DND-41 (cell line): ENCODE results near the gene RTRAF.

Experiments
- EZH2 ChIP-seq: IDR thresholded peaks from 3 replicates; pipeline ENCODE4 v1.6.1; 2012; ENCODE audit warnings: borderline replicate concordance, low read depth, mild to moderate bottlenecking, moderate library complexity, low read length, inconsistent platforms; ENCODE audit not compliant: severe bottlenecking
- TF ChIP-seq, protein P1 (sequence below): IDR thresholded peaks from 2 replicates; pipeline ENCODE4 v1.5.1; 2012; ENCODE audit warnings: borderline replicate concordance, low read length, moderate library complexity, mild to moderate bottlenecking; ENCODE audit not compliant: poor library complexity, severe bottlenecking; ENCODE audit errors: extremely low read depth

DNA sequence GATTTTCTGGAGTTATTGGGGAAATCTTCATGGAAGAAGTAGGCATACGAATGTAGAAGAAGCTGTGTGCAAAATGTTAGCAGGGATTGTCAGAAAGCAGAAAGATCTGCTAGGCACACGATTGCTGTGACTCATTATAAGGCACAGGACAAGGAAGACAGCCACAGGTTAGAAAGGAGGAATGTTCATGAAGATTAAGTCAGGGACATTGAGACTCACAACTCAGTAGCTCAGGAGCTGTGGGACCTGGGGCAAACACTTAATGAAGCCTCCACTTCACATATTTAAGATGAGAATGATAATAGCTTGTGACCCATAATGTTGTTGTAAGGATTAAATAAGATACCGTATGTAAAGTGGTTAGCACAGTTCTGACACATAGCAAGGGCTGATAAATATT, 26.6 kb upstream of the RTRAF start:
- TF ChIP-seq, protein P1, sequence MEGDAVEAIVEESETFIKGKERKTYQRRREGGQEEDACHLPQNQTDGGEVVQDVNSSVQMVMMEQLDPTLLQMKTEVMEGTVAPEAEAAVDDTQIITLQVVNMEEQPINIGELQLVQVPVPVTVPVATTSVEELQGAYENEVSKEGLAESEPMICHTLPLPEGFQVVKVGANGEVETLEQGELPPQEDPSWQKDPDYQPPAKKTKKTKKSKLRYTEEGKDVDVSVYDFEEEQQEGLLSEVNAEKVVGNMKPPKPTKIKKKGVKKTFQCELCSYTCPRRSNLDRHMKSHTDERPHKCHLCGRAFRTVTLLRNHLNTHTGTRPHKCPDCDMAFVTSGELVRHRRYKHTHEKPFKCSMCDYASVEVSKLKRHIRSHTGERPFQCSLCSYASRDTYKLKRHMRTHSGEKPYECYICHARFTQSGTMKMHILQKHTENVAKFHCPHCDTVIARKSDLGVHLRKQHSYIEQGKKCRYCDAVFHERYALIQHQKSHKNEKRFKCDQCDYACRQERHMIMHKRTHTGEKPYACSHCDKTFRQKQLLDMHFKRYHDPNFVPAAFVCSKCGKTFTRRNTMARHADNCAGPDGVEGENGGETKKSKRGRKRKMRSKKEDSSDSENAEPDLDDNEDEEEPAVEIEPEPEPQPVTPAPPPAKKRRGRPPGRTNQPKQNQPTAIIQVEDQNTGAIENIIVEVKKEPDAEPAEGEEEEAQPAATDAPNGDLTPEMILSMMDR: no peak
- TF ChIP-seq EZH2: no peak
